Thoracic aorta (tissue), 2 donors: ENCODE measurements around the gene FMNL2. TPM values are rescaled to one million over a fixed set of nuclear protein-coding genes. Genes with fewer than 3 reads are reported as not detected.

Source experiments
- ATAC-seq: fragments of 150-250 bp; one replicate; pipeline ENCODE4 v1.8.0; 2017; ENCODE audit warnings: low read depth; ENCODE audit not compliant: insufficient number of reproducible peaks, low FRiP score
- DNase-seq: peaks from one replicate; pipeline ENCODE4 v3.0.0-alpha.2; 2020; ENCODE audit warnings: low spot score
- H3K27ac ChIP-seq, 2 donors: fragments of 200-600 bp; sonication (generic); 1 replicate in 1 of 2; 2 replicates in 1 of 2; pipeline ENCODE4 v1.5.1; 2016; ENCODE audit warnings: mild to moderate bottlenecking in 2 of 2, moderate library complexity in 2 of 2
- H3K27me3 ChIP-seq: fragments of 200-600 bp; sonication (generic); replicated peaks from 2 replicates; pipeline ENCODE4 v1.6.0; 2016; ENCODE audit warnings: mild to moderate bottlenecking; ENCODE audit not compliant: insufficient read depth
- H3K36me3 ChIP-seq: fragments of 200-600 bp; sonication (generic); one replicate; pipeline ENCODE4 v1.5.1; 2016
- H3K4me1 ChIP-seq, 2 donors: fragments of 200-600 bp; sonication (generic); 1 replicate in 1 of 2; 2 replicates in 1 of 2; pipeline versions ENCODE4 v1.5.1 to v1.6.0; 2016; ENCODE audit warnings: low read depth in 2 of 2, mild to moderate bottlenecking in 1 of 2; ENCODE audit not compliant: control insufficient read depth in 1 of 2
- H3K4me3 ChIP-seq: fragments of 200-600 bp; sonication (generic); 2 replicates; pipeline ENCODE4 v1.5.1; 2016; ENCODE audit warnings: mild to moderate bottlenecking
- H3K9me3 ChIP-seq: fragments of 200-600 bp; sonication (generic); 2 replicates; pipeline ENCODE4 v1.5.1; 2016
- CTCF ChIP-seq: fragments of 200-600 bp; sonication (generic); IDR thresholded peaks from one replicate; pipeline ENCODE4 v1.5.1; 2019; ENCODE audit warnings: antibody characterized with exemption
- total RNA-seq, 2 donors: library from RNA; depleted of rRNA; stranded (reverse); fragments of >200 nt; gene quantifications; one replicate each; pipeline versions ENCODE4 v1.1.0 to v1.2.3, GENCODE V29; 2016

Gene FMNL2
- total RNA-seq, 2 donors from 2014 or later: 30.6 to 87.0 TPM

- no peak for DNase-seq
- TF ChIP-seq CTCF: no peak
- peaks cover 25 to 64% of the 10 kb centered on the region in 2 donors for H3K4me1 ChIP-seq
- no peak overlapping the region for H3K27ac ChIP-seq
- H3K4me3 ChIP-seq: no peak overlapping the region
- H3K36me3 ChIP-seq: no peaks in the 10 kb centered on the region
- H3K9me3 ChIP-seq: no peaks in the 10 kb centered on the region
- ATAC-seq: no peak
- H3K27me3 ChIP-seq: no peaks in the 10 kb centered on the region
Observed at GRCh38 chr2:152486737-152487400, 151.9 kb downstream of the FMNL2 start.

GRCh38 chr2:152488075-152488474, 153.1 kb downstream of the FMNL2 start:
- peaks cover 29 to 71% of the 10 kb centered on the region in 2 donors for H3K4me1 ChIP-seq
- no peak for TF ChIP-seq CTCF
- H3K9me3 ChIP-seq: no peaks in the 10 kb centered on the region
- H3K27me3 ChIP-seq: no peaks in the 10 kb centered on the region
- ATAC-seq (no peak), DNase-seq (no peak)
- no peak overlapping the region for H3K4me3 ChIP-seq
- H3K36me3 ChIP-seq: no peaks in the 10 kb centered on the region
- no peak overlapping the region for H3K27ac ChIP-seq

- DNase-seq (no peak), ATAC-seq (no peak)
- Histone ChIP-seq H3K4me1 (peaks cover 25 to 65% of the 10 kb centered on the region in 2 donors), H3K9me3 (no peaks in the 10 kb centered on the region), H3K36me3 (no peaks in the 10 kb centered on the region), H3K27ac (no peak overlapping the region), H3K27me3 (no peaks in the 10 kb centered on the region), H3K4me3 (no peak overlapping the region)
- TF ChIP-seq CTCF: no peak
Observed at GRCh38 chr2:152489364-152489763, 154.4 kb downstream of the FMNL2 start.

- DNase-seq (no peak), ATAC-seq (no peak)
- H3K27ac ChIP-seq: peak overlapping the region in 1 of 2 donors; percentile 11
- H3K9me3 ChIP-seq: no peaks in the 10 kb centered on the region
- H3K4me1 ChIP-seq: peaks cover 25 to 64% of the 10 kb centered on the region in 2 donors
- H3K36me3 ChIP-seq: no peaks in the 10 kb centered on the region
- H3K27me3 ChIP-seq: no peaks in the 10 kb centered on the region
- TF ChIP-seq CTCF: no peak
- no peak overlapping the region for H3K4me3 ChIP-seq
Observed at GRCh38 chr2:152490686-152491455, 155.9 kb downstream of the FMNL2 start.

GRCh38 chr2:152492131-152492530, 157.2 kb downstream of the FMNL2 start:
- Histone ChIP-seq H3K4me1 (peaks cover 25 to 61% of the 10 kb centered on the region in 2 donors), H3K27ac (peak overlapping the region in 1 of 2 donors; percentile 11), H3K36me3 (no peaks in the 10 kb centered on the region), H3K9me3 (no peaks in the 10 kb centered on the region), H3K27me3 (no peaks in the 10 kb centered on the region), H3K4me3 (peak overlapping the region; percentile 20)
- no peak for TF ChIP-seq CTCF
- no peak for DNase-seq
- no peak for ATAC-seq
